ENCODE results near the gene NUDCD3. TPM values are rescaled to one million over a fixed set of nuclear protein-coding genes. Genes with fewer than 3 reads are reported as not detected.

Gene NUDCD3
- total RNA-seq, 1 experiment from 2014 or later = 94.6 TPM

GRCh38 chr7:44390701-44391100 lies 99.8 kb downstream of the NUDCD3 start:
- H3K9me2 ChIP-seq (ENCODE audit: insufficient read depth) = no peaks in the 10 kb centered on the region
- ChIA-PET POLR2A (no interaction called here), CTCF (no interaction called here), RAD21 (ENCODE audit: low non-redundant PET in 1 of 2, low total read pairs in 2 of 2, uncharacterized antibody in 2 of 2, unreplicated experiment in 2 of 2) (no interaction called here)
- H3K4me1 ChIP-seq (ENCODE audit: control insufficient read depth in 1 of 2, insufficient read depth in 2 of 2, low read length in 2 of 2) = no peaks in the 10 kb centered on the region
- no peak overlapping the region for H3K27ac ChIP-seq (ENCODE audit: low read depth, low read length)
- ATAC-seq (no peak), DNase-seq (ENCODE audit: low read depth, low spot score) (no peak)
- no peak overlapping the region for H2AFZ ChIP-seq (ENCODE audit: low read depth, low read length, poor library complexity, severe bottlenecking)
- H3K4me2 ChIP-seq (ENCODE audit: low read length) = no peak overlapping the region
- H4K20me1 ChIP-seq (ENCODE audit: insufficient read depth) = 0 out of 2 replicates have a peak, but pooled peaks cover 2% of the 10 kb centered on the region
- H3K4me3 ChIP-seq (replicated peaks in 1 of 2; ENCODE audit: low read depth in 1 of 2, low read length in 2 of 2) = no peak overlapping the region
- no peak for TF ChIP-seq ATF3 (IDR thresholded peaks at IDR 0.05)
- no peak for TF ChIP-seq CTCF (IDR thresholded peaks at IDR 0.05 in 2 of 3, conservative IDR thresholded peaks at IDR 0.05 in 1 of 3; ENCODE audit: borderline replicate concordance in 1 of 3, insufficient read depth in 1 of 3, low read depth in 2 of 3, low read length in 2 of 3)
- no peak for TF ChIP-seq JUND (IDR thresholded peaks at IDR 0.05)
- TF ChIP-seq POLR2A (IDR thresholded peaks at IDR 0.05; ENCODE audit: borderline replicate concordance, extremely low read depth, insufficient read depth, insufficient read length) = no peak
- TF ChIP-seq TCF7L2 (IDR thresholded peaks at IDR 0.05; ENCODE audit: borderline replicate concordance, extremely low read depth, insufficient read depth, insufficient read length) = no peak
- H3K9me3 ChIP-seq (ENCODE audit: control insufficient read depth in 1 of 2, insufficient read depth in 1 of 2, low read depth in 1 of 2, low read length in 2 of 2) = no peaks in the 10 kb centered on the region
- no peaks in the 10 kb centered on the region for H3K27me3 ChIP-seq (ENCODE audit: insufficient read depth, low read length)
- H3K79me2 ChIP-seq (ENCODE audit: insufficient read depth, low read length) = no peaks in the 10 kb centered on the region
- BruUV-seq (replicated peaks) = no TSS peak
- no peak overlapping the region for H3K9ac ChIP-seq (ENCODE audit: low read length)
- H3K36me3 ChIP-seq (ENCODE audit: control insufficient read depth in 1 of 2, insufficient read depth in 2 of 2, low read length in 2 of 2) = peaks cover 5 to 6% of the 10 kb centered on the region in 2 experiments; a peak in 2 of 4 replicates
- intact Hi-C loops (cut with micrococcal nuclease) = no loop called here

GRCh38 chr7:44388089-44388970 lies 102.1 kb downstream of the NUDCD3 start:
- peaks cover 9 to 11% of the 10 kb centered on the region in 2 experiments; a peak in 2 of 4 replicates for H3K36me3 ChIP-seq (ENCODE audit: control insufficient read depth in 1 of 2, insufficient read depth in 2 of 2, low read length in 2 of 2)
- RAD21 ChIA-PET (ENCODE audit: low non-redundant PET in 1 of 2, low total read pairs in 2 of 2, uncharacterized antibody in 2 of 2, unreplicated experiment in 2 of 2) = no interaction called here

More at GRCh38 chr7:44388089-44388970, 102.1 kb downstream of the NUDCD3 start:
- ChIA-PET CTCF (no interaction called here), POLR2A (no interaction called here)
- Histone ChIP-seq H3K27ac (ENCODE audit: low read depth, low read length) (no peak overlapping the region), H4K20me1 (ENCODE audit: insufficient read depth) (no peaks in the 10 kb centered on the region), H3K4me3 (replicated peaks in 1 of 2; ENCODE audit: low read depth in 1 of 2, low read length in 2 of 2) (no peak overlapping the region), H3K9me2 (ENCODE audit: insufficient read depth) (no peaks in the 10 kb centered on the region), H3K4me1 (ENCODE audit: control insufficient read depth in 1 of 2, insufficient read depth in 2 of 2, low read length in 2 of 2) (no peaks in the 10 kb centered on the region), H3K27me3 (ENCODE audit: insufficient read depth, low read length) (no peaks in the 10 kb centered on the region), H3K4me2 (ENCODE audit: low read length) (no peak overlapping the region), H2AFZ (ENCODE audit: low read depth, low read length, poor library complexity, severe bottlenecking) (no peak overlapping the region), H3K79me2 (ENCODE audit: insufficient read depth, low read length) (no peaks in the 10 kb centered on the region), H3K9ac (ENCODE audit: low read length) (no peak overlapping the region), H3K9me3 (ENCODE audit: control insufficient read depth in 1 of 2, insufficient read depth in 1 of 2, low read depth in 1 of 2, low read length in 2 of 2) (no peaks in the 10 kb centered on the region)
- DNase-seq (ENCODE audit: low read depth, low spot score) (no peak), ATAC-seq (no peak)
- intact Hi-C loops (cut with micrococcal nuclease) = no loop called here
- no peak for TF ChIP-seq ATF3 (IDR thresholded peaks at IDR 0.05)
- no peak for TF ChIP-seq CEBPB (IDR thresholded peaks at IDR 0.05; ENCODE audit: low read depth)
- no peak for TF ChIP-seq ELF1 (IDR thresholded peaks at IDR 0.05; ENCODE audit: borderline replicate concordance, low read depth)
- no peak for TF ChIP-seq ZNF274 (IDR thresholded peaks at IDR 0.05; ENCODE audit: low read depth, low read length)
- no peak for TF ChIP-seq POLR2A (IDR thresholded peaks at IDR 0.05; ENCODE audit: borderline replicate concordance, extremely low read depth, insufficient read depth, insufficient read length)
- no peak for TF ChIP-seq YY1 (IDR thresholded peaks at IDR 0.05; ENCODE audit: extremely low read depth, insufficient replicate concordance, low read depth, low read length)
- no peak for TF ChIP-seq CBX3 (IDR thresholded peaks at IDR 0.05; ENCODE audit: low read depth)
- TF ChIP-seq REST (IDR thresholded peaks at IDR 0.05; ENCODE audit: low read depth) = no peak
- no TSS peak for BruUV-seq (replicated peaks)
